MM.1S (cell line): ENCODE results near the gene MARS2.

Experiments
- DNase-seq: peaks from one replicate; pipeline ENCODE4 v3.0.0-alpha.2; 2015
- H2AFZ ChIP-seq: fragments of 300-600 bp; sonication (generic); 2 replicates; pipeline ENCODE4 v1.6.0; 2016; ENCODE audit warnings: antibody characterized with exemption, low read length
- H3F3A ChIP-seq: fragments of 300-600 bp; sonication (generic); 2 replicates; pipeline ENCODE4 v1.6.1; 2016; ENCODE audit warnings: mild to moderate bottlenecking, antibody characterized with exemption, low read length, moderate library complexity, mixed read lengths; ENCODE audit not compliant: insufficient read depth
- H3K27ac ChIP-seq: fragments of 300-600 bp; sonication (generic); 2 replicates; pipeline ENCODE4 v1.5.1; 2016; ENCODE audit warnings: mild to moderate bottlenecking, low read length
- H3K27me3 ChIP-seq: fragments of 300-600 bp; sonication (generic); replicated peaks from 2 replicates; pipeline ENCODE4 v1.6.0; 2016; ENCODE audit warnings: low read length; ENCODE audit not compliant: insufficient read depth
- H3K36me3 ChIP-seq: fragments of 300-600 bp; sonication (generic); replicated peaks from 2 replicates; pipeline ENCODE4 v1.6.1; 2016; ENCODE audit warnings: mild to moderate bottlenecking, low read length, mixed read lengths; ENCODE audit not compliant: insufficient read depth
- H3K4me1 ChIP-seq: fragments of 300-600 bp; sonication (generic); 2 replicates; pipeline ENCODE4 v1.6.1; 2016; ENCODE audit warnings: low read length, mixed read lengths
- H3K4me2 ChIP-seq: fragments of 300-600 bp; sonication (generic); 2 replicates; pipeline ENCODE4 v1.6.0; 2016; ENCODE audit warnings: low read depth, low read length
- H3K4me3 ChIP-seq: fragments of 300-600 bp; sonication (generic); 2 replicates; pipeline ENCODE4 v1.5.1; 2016; ENCODE audit warnings: low read length, mixed read lengths
- H3K79me2 ChIP-seq: fragments of 300-600 bp; sonication (generic); 2 replicates; pipeline ENCODE4 v1.6.1; 2016; ENCODE audit warnings: mixed run types, low read length, mixed read lengths
- H3K9ac ChIP-seq: fragments of 300-600 bp; sonication (generic); 2 replicates; pipeline ENCODE4 v1.6.1; 2016; ENCODE audit warnings: low read length, mixed read lengths
- H3K9me2 ChIP-seq: fragments of 300-600 bp; sonication (generic); replicated peaks from 2 replicates; pipeline ENCODE4 v1.6.1; 2016; ENCODE audit warnings: mild to moderate bottlenecking, low read length, mixed read lengths; ENCODE audit not compliant: insufficient read depth
- H3K9me3 ChIP-seq: fragments of 300-600 bp; sonication (generic); replicated peaks from 2 replicates; pipeline ENCODE4 v1.6.1; 2016; ENCODE audit warnings: mild to moderate bottlenecking, low read length, mixed read lengths; ENCODE audit not compliant: insufficient read depth
- H4K20me1 ChIP-seq: fragments of 300-600 bp; sonication (generic); 2 replicates; pipeline ENCODE4 v1.6.1; 2016; ENCODE audit warnings: mild to moderate bottlenecking, low read length, moderate library complexity, mixed read lengths; ENCODE audit not compliant: insufficient read depth
- EZH2 ChIP-seq: fragments of 300-600 bp; sonication (generic); optimal IDR thresholded peaks from 2 replicates; pipeline ENCODE3; 2017; ENCODE audit warnings: low read depth, mild to moderate bottlenecking, antibody characterized with exemption, low read length, mixed read lengths
- EZH2phosphoT487 ChIP-seq: fragments of 300-600 bp; sonication (generic); IDR thresholded peaks from 2 replicates; pipeline ENCODE4 v1.6.1; 2018; ENCODE audit warnings: antibody characterized with exemption, low read length
- TF ChIP-seq, protein P1 (sequence below): fragments of 300-600 bp; sonication (generic); IDR thresholded peaks from 2 replicates; pipeline ENCODE4 v1.5.1; 2016; ENCODE audit warnings: antibody characterized with exemption, low read length, mixed read lengths

MARS2 gene

DNA sequence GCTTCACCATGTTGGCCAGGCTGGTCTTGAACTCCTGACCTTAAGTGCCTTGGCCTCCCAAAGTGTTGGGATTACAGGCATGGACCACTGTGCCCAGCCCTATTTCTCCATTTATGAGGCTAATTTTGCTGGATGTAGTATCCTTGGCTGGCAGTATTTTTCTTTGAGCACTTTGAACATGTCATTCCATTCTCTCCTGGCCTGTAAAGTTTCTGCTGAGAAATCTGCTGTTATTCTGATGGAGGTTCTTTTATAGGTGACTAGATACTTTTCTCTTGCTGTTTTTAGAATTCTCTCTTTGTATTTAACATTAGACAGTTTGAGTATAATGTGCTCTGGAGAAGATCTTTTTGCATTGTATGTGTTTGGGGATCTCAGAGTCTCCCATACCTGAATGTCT, 38.9 kb upstream of the MARS2 start:
- no peaks in the 10 kb centered on the region for H3K79me2 ChIP-seq

DNA sequence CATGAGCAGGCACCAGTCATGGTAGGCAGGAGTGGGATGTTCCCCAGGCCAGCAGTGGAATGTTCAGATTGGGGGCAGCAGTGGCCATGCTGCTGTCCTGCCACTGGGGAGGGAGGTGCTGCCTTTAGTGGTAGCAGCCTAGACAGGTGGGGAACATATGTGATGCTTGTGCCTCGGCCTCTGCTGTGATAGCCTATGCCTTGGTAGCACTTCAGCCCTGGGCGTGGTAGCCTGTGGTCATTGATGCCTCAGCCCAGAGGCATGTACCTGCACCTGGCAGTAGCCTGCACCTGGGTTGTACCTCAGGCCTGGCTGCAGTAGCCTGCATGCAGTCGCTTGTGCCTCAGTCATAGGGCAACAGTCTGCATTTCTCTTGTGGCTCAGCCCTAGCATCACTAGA, 36.9 kb upstream of the MARS2 start:
- Histone ChIP-seq H3K4me2 (no peak overlapping the region), H3K36me3 (no peaks in the 10 kb centered on the region), H3K4me3 (no peak overlapping the region), H3K9ac (no peak overlapping the region), H2AFZ (no peak overlapping the region), H4K20me1 (no peaks in the 10 kb centered on the region), H3K27me3 (no peaks in the 10 kb centered on the region), H3K27ac (no peak overlapping the region), H3K79me2 (no peaks in the 10 kb centered on the region), H3F3A (no peaks in the 10 kb centered on the region), H3K4me1 (peaks cover 10% of the 10 kb centered on the region), H3K9me3 (no peaks in the 10 kb centered on the region), H3K9me2 (no peaks in the 10 kb centered on the region)
- TF ChIP-seq EZH2phosphoT487 (no peak), EZH2 (no peak)
- TF ChIP-seq, protein P1, sequence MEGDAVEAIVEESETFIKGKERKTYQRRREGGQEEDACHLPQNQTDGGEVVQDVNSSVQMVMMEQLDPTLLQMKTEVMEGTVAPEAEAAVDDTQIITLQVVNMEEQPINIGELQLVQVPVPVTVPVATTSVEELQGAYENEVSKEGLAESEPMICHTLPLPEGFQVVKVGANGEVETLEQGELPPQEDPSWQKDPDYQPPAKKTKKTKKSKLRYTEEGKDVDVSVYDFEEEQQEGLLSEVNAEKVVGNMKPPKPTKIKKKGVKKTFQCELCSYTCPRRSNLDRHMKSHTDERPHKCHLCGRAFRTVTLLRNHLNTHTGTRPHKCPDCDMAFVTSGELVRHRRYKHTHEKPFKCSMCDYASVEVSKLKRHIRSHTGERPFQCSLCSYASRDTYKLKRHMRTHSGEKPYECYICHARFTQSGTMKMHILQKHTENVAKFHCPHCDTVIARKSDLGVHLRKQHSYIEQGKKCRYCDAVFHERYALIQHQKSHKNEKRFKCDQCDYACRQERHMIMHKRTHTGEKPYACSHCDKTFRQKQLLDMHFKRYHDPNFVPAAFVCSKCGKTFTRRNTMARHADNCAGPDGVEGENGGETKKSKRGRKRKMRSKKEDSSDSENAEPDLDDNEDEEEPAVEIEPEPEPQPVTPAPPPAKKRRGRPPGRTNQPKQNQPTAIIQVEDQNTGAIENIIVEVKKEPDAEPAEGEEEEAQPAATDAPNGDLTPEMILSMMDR = no peak
- no peak for DNase-seq

More for the DNA sequence above, 38.9 kb upstream of the MARS2 start:
- Histone ChIP-seq H3K36me3 (no peaks in the 10 kb centered on the region), H3F3A (no peaks in the 10 kb centered on the region), H3K27ac (no peak overlapping the region), H3K9ac (no peak overlapping the region), H2AFZ (no peak overlapping the region), H4K20me1 (no peaks in the 10 kb centered on the region), H3K27me3 (no peaks in the 10 kb centered on the region), H3K4me1 (peaks cover 10% of the 10 kb centered on the region), H3K4me3 (no peak overlapping the region), H3K4me2 (no peak overlapping the region), H3K9me2 (no peaks in the 10 kb centered on the region), H3K9me3 (no peaks in the 10 kb centered on the region)
- DNase-seq = no peak
- TF ChIP-seq EZH2 (no peak), EZH2phosphoT487 (no peak)
- TF ChIP-seq, protein P1 = no peak

DNA sequence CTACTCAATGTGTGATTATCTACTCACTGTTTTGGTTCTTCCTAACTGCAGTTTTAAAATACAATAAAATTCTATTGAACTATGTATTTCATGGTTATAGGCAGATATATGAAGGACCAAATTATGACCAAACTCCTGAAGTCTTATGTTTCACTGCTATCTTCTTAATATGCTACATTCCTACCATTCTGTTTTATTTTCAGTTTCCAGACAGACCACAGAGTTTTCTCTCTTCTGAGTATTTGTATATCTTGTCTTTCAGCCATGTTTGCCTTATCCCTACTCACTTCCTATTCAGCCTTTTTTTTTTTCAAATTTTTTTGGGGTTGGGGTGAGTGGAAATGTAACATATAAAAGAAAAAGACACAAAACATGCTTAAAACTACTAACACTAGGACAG, 36.1 kb upstream of the MARS2 start:
- TF ChIP-seq, protein P1 = no peak
- no peak for TF ChIP-seq EZH2
- TF ChIP-seq EZH2phosphoT487 = no peak
- no peak overlapping the region for H3K4me2 ChIP-seq
- DNase-seq = peak; percentile 24

More for the DNA sequence above, 36.1 kb upstream of the MARS2 start:
- no peaks in the 10 kb centered on the region for H3K79me2 ChIP-seq
- no peaks in the 10 kb centered on the region for H3K9me3 ChIP-seq
- no peaks in the 10 kb centered on the region for H4K20me1 ChIP-seq
- no peaks in the 10 kb centered on the region for H3F3A ChIP-seq
- H3K4me1 ChIP-seq = peaks cover 10% of the 10 kb centered on the region
- H3K27me3 ChIP-seq = no peaks in the 10 kb centered on the region
- H3K36me3 ChIP-seq = no peaks in the 10 kb centered on the region
- no peak overlapping the region for H3K9ac ChIP-seq
- H3K4me3 ChIP-seq = no peak overlapping the region
- H3K27ac ChIP-seq = no peak overlapping the region
- no peaks in the 10 kb centered on the region for H3K9me2 ChIP-seq
- no peak overlapping the region for H2AFZ ChIP-seq
